H9 (cell line): ENCODE measurements around the gene SH3BGRL3. TPM values are rescaled to one million over a fixed set of nuclear protein-coding genes. Genes with fewer than 3 reads are reported as not detected.

Source experiments
- DNase-seq: peaks from one replicate; pipeline ENCODE4 v3.0.0-alpha.2; 2017
- H2AFZ ChIP-seq: one replicate; pipeline ENCODE4 v1.6.1; 2013; ENCODE audit warnings: mild to moderate bottlenecking, low read length, control low read depth, moderate library complexity
- H2AK5ac ChIP-seq: 2 replicates; pipeline ENCODE4 v1.6.1; 2013; ENCODE audit warnings: low read length, control low read depth, mixed read lengths; ENCODE audit not compliant: insufficient read length
- H2BK120ac ChIP-seq: one replicate; pipeline ENCODE4 v1.6.1; 2013; ENCODE audit warnings: low read depth, mild to moderate bottlenecking, low read length, control low read depth, inconsistent platforms; ENCODE audit not compliant: poor library complexity, severe bottlenecking
- H2BK12ac ChIP-seq: 2 replicates; pipeline ENCODE4 v1.6.1; 2013; ENCODE audit warnings: low read length, control low read depth, mixed read lengths, low read depth; ENCODE audit not compliant: insufficient read length
- H2BK15ac ChIP-seq: 2 replicates; pipeline ENCODE4 v1.6.1; 2013; ENCODE audit warnings: low read depth, low read length, control low read depth
- H2BK20ac ChIP-seq: one replicate; pipeline ENCODE4 v1.6.1; 2013; ENCODE audit warnings: low read depth, mild to moderate bottlenecking, low read length, control low read depth, inconsistent platforms; ENCODE audit not compliant: poor library complexity, severe bottlenecking
- H2BK5ac ChIP-seq: 2 replicates; pipeline ENCODE4 v1.6.1; 2013; ENCODE audit warnings: low read length, control low read depth, mixed read lengths; ENCODE audit not compliant: insufficient read length
- H3K14ac ChIP-seq: 2 replicates; pipeline ENCODE4 v1.6.1; 2013; ENCODE audit warnings: low read length, control low read depth; ENCODE audit not compliant: insufficient read depth
- H3K18ac ChIP-seq: 2 replicates; pipeline ENCODE4 v1.6.1; 2013; ENCODE audit warnings: low read depth, mild to moderate bottlenecking, mixed read lengths, low read length, control low read depth; ENCODE audit not compliant: insufficient read length
- H3K23ac ChIP-seq: 2 replicates; pipeline ENCODE4 v1.6.1; 2013; ENCODE audit warnings: low read length, control low read depth, mixed read lengths, low read depth; ENCODE audit not compliant: insufficient read length
- H3K23me2 ChIP-seq: 2 replicates; pipeline ENCODE4 v1.6.1; 2013; ENCODE audit warnings: low read depth, mild to moderate bottlenecking, mixed read lengths, low read length, control low read depth; ENCODE audit not compliant: insufficient read length, poor library complexity, severe bottlenecking
- H3K27ac ChIP-seq: 2 replicates; pipeline ENCODE4 v1.5.1; 2013; ENCODE audit warnings: low read length, control low read depth, mixed read lengths, low read depth; ENCODE audit not compliant: insufficient read length
- H3K27me3 ChIP-seq: 2 replicates; pipeline ENCODE4 v1.6.1; 2013; ENCODE audit warnings: low read length, control low read depth, inconsistent platforms; ENCODE audit not compliant: insufficient read depth
- H3K4ac ChIP-seq: 2 replicates; pipeline ENCODE4 v1.6.1; 2013; ENCODE audit warnings: low read depth, mild to moderate bottlenecking, control low read depth, inconsistent platforms, low read length, moderate library complexity
- H3K4me1 ChIP-seq: 2 replicates; pipeline ENCODE4 v1.6.1; 2013; ENCODE audit warnings: low read length, control low read depth, inconsistent platforms; ENCODE audit not compliant: insufficient read depth
- H3K4me2 ChIP-seq: 2 replicates; pipeline ENCODE4 v1.6.1; 2013; ENCODE audit warnings: low read length, control low read depth, mixed read lengths; ENCODE audit not compliant: insufficient read length, insufficient read depth
- H3K56ac ChIP-seq: 2 replicates; pipeline ENCODE4 v1.6.1; 2013; ENCODE audit warnings: low read depth, mild to moderate bottlenecking, mixed read lengths, low read length, control low read depth; ENCODE audit not compliant: insufficient read length
- H3K79me1 ChIP-seq: 2 replicates; pipeline ENCODE4 v1.6.1; 2013; ENCODE audit warnings: low read depth, mild to moderate bottlenecking, moderate library complexity, low read length, control low read depth, inconsistent platforms; ENCODE audit not compliant: insufficient read depth, poor library complexity, severe bottlenecking
- H3K79me2 ChIP-seq: 2 replicates; pipeline ENCODE4 v1.6.1; 2013; ENCODE audit warnings: low read length, control low read depth, inconsistent platforms; ENCODE audit not compliant: insufficient read depth
- H3K9ac ChIP-seq: 2 replicates; pipeline ENCODE4 v1.6.1; 2013; ENCODE audit warnings: low read length, control low read depth, mixed read lengths; ENCODE audit not compliant: insufficient read length; ENCODE audit errors: extremely low read depth
- H3K9me3 ChIP-seq: one replicate; pipeline ENCODE4 v1.6.1; 2013; ENCODE audit warnings: low read depth, low read length, inconsistent platforms; ENCODE audit not compliant: control insufficient read depth
- H3T11ph ChIP-seq: one replicate; pipeline ENCODE4 v1.6.1; 2013; ENCODE audit warnings: mild to moderate bottlenecking, low read length, control low read depth, inconsistent platforms
- H4K20me1 ChIP-seq: one replicate; pipeline ENCODE4 v1.6.1; 2013; ENCODE audit not compliant: control insufficient read depth, insufficient read length, insufficient read depth
- H4K5ac ChIP-seq: 2 replicates; pipeline ENCODE4 v1.6.1; 2013; ENCODE audit warnings: low read depth, mild to moderate bottlenecking, mixed read lengths, low read length, control low read depth; ENCODE audit not compliant: insufficient read length
- H4K8ac ChIP-seq: replicated peaks from 2 replicates; pipeline ENCODE4 v1.6.1; 2013; ENCODE audit warnings: low read length, control low read depth, mixed read lengths, low read depth; ENCODE audit not compliant: insufficient read length
- H4K91ac ChIP-seq: 2 replicates; pipeline ENCODE4 v1.6.1; 2013; ENCODE audit warnings: low read depth, mild to moderate bottlenecking, moderate library complexity, mixed read lengths, low read length, control low read depth; ENCODE audit not compliant: insufficient read length
- H3K27ac Mint-ChIP-seq, 3 experiments: 2 replicates in 2 of 3; 3 replicates in 1 of 3; pipeline ENCODE4 v1.8.0; 2020 to 2021; ENCODE audit warnings: mixed read lengths in 3 of 3, mild to moderate bottlenecking in 1 of 3, moderate library complexity in 1 of 3
- H3K27me3 Mint-ChIP-seq: 2 replicates; pipeline ENCODE4 v1.8.0; 2021; ENCODE audit warnings: low read depth, mild to moderate bottlenecking, moderate library complexity, mixed read lengths
- H3K36me3 Mint-ChIP-seq, 3 experiments: 2 replicates in 2 of 3; 3 replicates in 1 of 3; pipeline ENCODE4 v1.8.0; 2020 to 2021; ENCODE audit warnings: low read depth in 3 of 3, mixed read lengths in 3 of 3; ENCODE audit not compliant: insufficient read depth in 1 of 3
- H3K4me1 Mint-ChIP-seq, 2 experiments: 2 replicates each; pipeline ENCODE4 v1.8.0; 2020; ENCODE audit warnings: mixed read lengths in 2 of 2
- H3K4me3 Mint-ChIP-seq, 2 experiments: 2 replicates in 1 of 2; 3 replicates in 1 of 2; pipeline ENCODE4 v1.8.0; 2020 to 2021; ENCODE audit warnings: mild to moderate bottlenecking in 2 of 2, mixed read lengths in 2 of 2, moderate library complexity in 1 of 2
- H3K9me3 Mint-ChIP-seq, 2 experiments: 2 replicates in 1 of 2; 3 replicates in 1 of 2; pipeline ENCODE4 v1.8.0; 2020; ENCODE audit warnings: mild to moderate bottlenecking in 2 of 2, mixed read lengths in 2 of 2, moderate library complexity in 1 of 2
- CTCF ChIP-seq: fragments of 200-600 bp; sonication (generic); conservative IDR thresholded peaks from 3 replicates; pipeline ENCODE4 v1.8.0; 2021; ENCODE audit warnings: antibody characterized with exemption, mild to moderate bottlenecking
- WGBS: extraction: QIAGEN DNeasy Blood & Tissue Kit; methylation state at CpG from one replicate; pipeline ENCODE4 v1.1.7; 2013; ENCODE audit warnings: missing lambda C conversion rate, low lambda C conversion rate, mixed read lengths; ENCODE audit not compliant: insufficient read length; ENCODE audit errors: extremely low coverage; 5-methylcytosine and 5-hydroxymethylcytosine counted together
- total RNA-seq: library from RNA; stranded (reverse); gene quantifications from 2 replicates; pipeline ENCODE4 v1.2.1, GENCODE V29; 2021

The SH3BGRL3 gene
- total RNA-seq, 1 experiment from 2014 or later, result 86.3 TPM

- TF ChIP-seq CTCF, result no peak
- no peak overlapping the region for H2BK20ac ChIP-seq
- peaks cover 46 to 49% of the 10 kb centered on the region in 2 experiments for H3K4me1 Mint-ChIP-seq
- H4K20me1 ChIP-seq, result peaks cover 2% of the 10 kb centered on the region
- H4K8ac ChIP-seq, result no peak overlapping the region
- H2BK15ac ChIP-seq, result no peak overlapping the region
- peaks cover 13% of the 10 kb centered on the region for H3K23me2 ChIP-seq
- no peak overlapping the region for H3K23ac ChIP-seq
- H3K56ac ChIP-seq, result no peak overlapping the region
- H3K4me3 Mint-ChIP-seq, result peak overlapping the region; percentile 52 to 80
- DNase-seq, result no peak
- no peak overlapping the region for H3K4ac ChIP-seq
- no peak overlapping the region for H3K9ac ChIP-seq
- no peaks in the 10 kb centered on the region for H3K79me2 ChIP-seq
- WGBS, result no CpG with 5 or more reads among the region's 5 CpGs
- H3K27ac ChIP-seq, result peak overlapping the region; percentile 15
- peaks cover 27 to 37% (median 37%) of the 10 kb centered on the region in 3 experiments for H3K36me3 Mint-ChIP-seq
- H3K27ac Mint-ChIP-seq, result peak overlapping the region; percentile 82 to 92 (median 91)
- no peak overlapping the region for H4K5ac ChIP-seq
- no peak overlapping the region for H4K91ac ChIP-seq
- H3K9me3 Mint-ChIP-seq, result no peaks in the 10 kb centered on the region; a peak in 1 of 5 replicates
- H3K4me1 ChIP-seq, result peaks cover 11% of the 10 kb centered on the region; the same call in 1 of the 2 replicates
- no peaks in the 10 kb centered on the region; the same call in 1 of the 2 replicates for H3K27me3 Mint-ChIP-seq
- H3T11ph ChIP-seq, result no peak overlapping the region
- H2BK5ac ChIP-seq, result no peak overlapping the region
- no peaks in the 10 kb centered on the region for H3K9me3 ChIP-seq
- H2AK5ac ChIP-seq, result no peak overlapping the region
- no peak overlapping the region for H2BK120ac ChIP-seq
- H3K18ac ChIP-seq, result no peak overlapping the region
- H2BK12ac ChIP-seq, result no peak overlapping the region
- no peaks in the 10 kb centered on the region for H3K79me1 ChIP-seq
- no peak overlapping the region for H2AFZ ChIP-seq
- no peaks in the 10 kb centered on the region for H3K27me3 ChIP-seq
- no peak overlapping the region for H3K14ac ChIP-seq
- peak overlapping the region; percentile 60 for H3K4me2 ChIP-seq
These were observed 1.4 kb downstream of the SH3BGRL3 start for GRCh38 chr1:26281091-26281958.
